HG02885 (cell line): ENCODE data around the gene PFAS.
A peak's percentile ranks its signal among the peaks of the same experiment; 100 is the strongest.

Source experiments
- ATAC-seq: cut with Tn5 transposase; IDR thresholded peaks from one replicate; pipeline ENCODE4 v1.9.1; 2021; ENCODE audit warnings: mild to moderate bottlenecking; ENCODE audit not compliant: unreplicated experiment, poor library complexity

Gene PFAS

GRCh38 chr17:8266648-8267479 is 17.8 kb downstream of the PFAS start:
- no peak for ATAC-seq

- ATAC-seq: no peak
Measured at GRCh38 chr17:8267480-8268147, 18.5 kb downstream of the PFAS start.

GRCh38 chr17:8268550-8269298 is 19.6 kb downstream of the PFAS start:
- ATAC-seq: no peak

GRCh38 chr17:8272421-8272820 is 23.3 kb downstream of the PFAS start:
- no peak for ATAC-seq

- ATAC-seq: no peak
Measured at GRCh38 chr17:8273884-8274444, 24.9 kb downstream of the PFAS start.

- no peak for ATAC-seq
Measured at GRCh38 chr17:8274816-8275215, 25.7 kb downstream of the PFAS start.

- no peak for ATAC-seq
Measured at GRCh38 chr17:8275421-8276290, 26.6 kb downstream of the PFAS start.

- ATAC-seq: no peak
Measured at GRCh38 chr17:8277317-8277716, 28.2 kb downstream of the PFAS start.

- no peak for ATAC-seq
Measured at GRCh38 chr17:8282345-8282744, 33.3 kb downstream of the PFAS start.

GRCh38 chr17:8283356-8283755 is 34.3 kb downstream of the PFAS start:
- ATAC-seq: no peak

GRCh38 chr17:8284126-8284525 is 35.0 kb downstream of the PFAS start:
- ATAC-seq: no peak

GRCh38 chr17:8285270-8286181 is 36.4 kb downstream of the PFAS start:
- no peak for ATAC-seq

GRCh38 chr17:8287651-8288335 is 38.7 kb downstream of the PFAS start:
- ATAC-seq: no peak

GRCh38 chr17:8288336-8289102 is 39.4 kb downstream of the PFAS start, which contains the start of gene RANGRF:
RANGRF (plus strand) TSS chr17:8288670; CDS start chr17:8288789, 119 bp downstream.
- ATAC-seq: peak; percentile 89

- no peak for ATAC-seq
Measured at GRCh38 chr17:8289103-8289397, 40.0 kb downstream of the PFAS start.

- no peak for ATAC-seq
Measured at GRCh38 chr17:8290043-8290442, 41.0 kb downstream of the PFAS start.

- no peak for ATAC-seq
Measured at GRCh38 chr17:8292639-8293395, 43.7 kb downstream of the PFAS start.
